Activated naive CD8-positive, alpha-beta T cell treated with anti-CD3 and anti-CD28 coated beads, Interleukin-2, amount 50 U/mL, for 16 hours (primary cell): Measurements from ENCODE around the gene UIMC1.
"Not testable (repeated sequence)": the region's sequence is repeated elsewhere in the genome, so short reads cannot be mapped to it uniquely, and the experiment has no call there.

Experiments used
- DNase-seq: peaks from one replicate; pipeline ENCODE4 v3.0.0-alpha.2; 2020; ENCODE audit warnings: low read depth, low spot score

Gene UIMC1

GRCh38 chr5:177006265-177006972, at the start of gene UIMC1:
Gene UIMC1, minus strand, starts transcription at chr5:177006779. Its CDS starts 24,164 bp downstream, at chr5:176982615.
- peak; percentile 85 for DNase-seq

DNA sequence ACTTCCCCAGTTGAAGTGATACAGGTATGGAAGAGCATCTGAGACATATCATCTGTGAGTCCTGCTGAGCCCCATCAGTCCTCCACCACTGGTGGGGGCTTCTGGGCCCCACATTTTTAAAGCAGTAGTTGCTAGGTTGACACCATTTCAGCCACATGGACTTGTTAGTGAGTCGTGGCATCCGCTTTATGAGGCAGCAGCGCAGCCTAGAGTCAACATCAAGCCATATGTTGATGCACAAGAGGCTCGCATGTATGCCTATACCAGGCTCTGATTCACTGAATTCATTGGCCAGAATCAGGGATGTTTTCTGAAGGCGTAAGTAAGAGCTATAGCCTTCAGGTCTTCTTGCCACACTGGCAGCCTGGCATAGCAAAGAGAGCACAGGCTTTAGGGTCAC, 42.7 kb upstream of the UIMC1 start:
- DNase-seq = no peak

GRCh38 chr5:177048531-177048930, 42.0 kb upstream of the UIMC1 start:
- not testable (repeated sequence) for DNase-seq

DNA sequence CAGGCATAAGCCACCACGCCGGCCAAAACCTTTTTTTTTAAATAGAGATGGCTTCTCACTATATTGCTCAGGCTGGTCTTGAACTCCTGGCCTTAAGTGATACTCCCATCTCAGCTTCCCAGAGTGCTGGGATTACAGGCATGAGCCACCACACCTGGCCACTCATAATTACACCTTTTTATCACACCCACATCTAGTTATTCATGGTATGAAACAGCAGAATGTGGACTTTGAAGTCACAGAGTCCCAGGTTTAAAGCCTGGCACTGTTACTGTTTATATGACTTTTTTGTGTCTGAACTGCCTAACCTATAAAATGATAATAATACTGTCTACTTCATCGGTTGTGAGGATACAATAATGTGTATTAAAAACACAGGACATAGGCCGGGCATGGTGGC, 39.1 kb upstream of the UIMC1 start:
- no peak for DNase-seq

GRCh38 chr5:177044641-177045040, 38.1 kb upstream of the UIMC1 start:
- DNase-seq = no peak

DNA sequence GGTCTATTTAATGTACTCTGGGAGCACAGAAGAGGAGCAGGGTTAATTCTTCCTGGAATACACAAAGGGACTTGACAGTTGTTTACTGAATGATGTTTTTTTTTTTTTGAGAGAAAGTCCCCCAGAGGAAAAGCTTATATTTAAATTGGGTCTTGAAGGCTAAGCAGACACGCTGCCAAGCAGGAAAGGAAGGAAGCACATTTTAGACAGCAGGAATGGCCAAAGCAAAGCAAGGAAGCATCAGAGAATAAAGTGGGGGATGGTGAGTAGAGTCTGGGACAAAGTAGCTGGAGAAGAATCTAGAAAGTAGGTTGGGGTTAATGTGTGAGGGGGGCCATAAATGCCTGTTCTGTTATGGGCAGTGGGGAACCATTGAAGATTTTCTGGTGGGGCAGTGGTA, 37.4 kb upstream of the UIMC1 start:
- DNase-seq = no peak

DNA sequence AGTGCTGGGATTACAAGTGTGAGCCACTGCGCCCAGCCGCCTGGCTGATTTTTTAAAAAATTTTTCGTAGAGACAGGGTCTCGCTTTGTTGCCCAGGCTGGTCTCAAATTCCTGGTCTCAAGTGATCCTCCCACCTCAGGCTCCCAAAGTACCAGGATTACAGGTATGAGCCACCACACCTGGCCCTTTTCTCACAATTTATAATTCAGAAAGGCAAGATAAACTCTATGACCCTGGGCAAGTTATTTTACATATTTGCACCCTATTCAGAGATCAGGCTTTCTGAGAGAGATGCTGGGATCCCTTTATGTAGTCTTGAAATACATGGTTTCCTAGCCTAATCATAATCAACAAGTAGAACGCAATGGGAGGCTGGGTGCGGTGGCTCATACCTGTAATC, 36.5 kb upstream of the UIMC1 start:
- DNase-seq = no peak

DNA sequence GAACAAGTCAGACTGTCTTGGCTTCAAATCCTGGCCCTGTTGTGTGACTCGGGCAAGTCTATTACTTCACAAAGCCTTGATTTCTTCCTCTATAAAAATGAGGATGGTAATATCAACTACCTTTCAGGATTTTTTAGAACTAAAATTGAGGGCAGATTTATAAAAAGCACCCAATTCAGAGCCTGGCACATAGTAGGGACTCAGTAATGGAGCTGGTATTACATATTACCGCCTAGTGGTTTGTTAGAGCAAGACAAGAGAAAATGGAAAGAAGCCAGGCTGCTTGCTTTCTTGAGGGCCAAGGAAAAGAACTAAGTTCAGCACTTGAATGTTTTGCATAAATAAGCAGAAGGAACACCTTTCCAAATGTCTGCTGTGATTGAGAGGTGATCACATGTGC, 35.4 kb upstream of the UIMC1 start:
- no peak for DNase-seq

DNA sequence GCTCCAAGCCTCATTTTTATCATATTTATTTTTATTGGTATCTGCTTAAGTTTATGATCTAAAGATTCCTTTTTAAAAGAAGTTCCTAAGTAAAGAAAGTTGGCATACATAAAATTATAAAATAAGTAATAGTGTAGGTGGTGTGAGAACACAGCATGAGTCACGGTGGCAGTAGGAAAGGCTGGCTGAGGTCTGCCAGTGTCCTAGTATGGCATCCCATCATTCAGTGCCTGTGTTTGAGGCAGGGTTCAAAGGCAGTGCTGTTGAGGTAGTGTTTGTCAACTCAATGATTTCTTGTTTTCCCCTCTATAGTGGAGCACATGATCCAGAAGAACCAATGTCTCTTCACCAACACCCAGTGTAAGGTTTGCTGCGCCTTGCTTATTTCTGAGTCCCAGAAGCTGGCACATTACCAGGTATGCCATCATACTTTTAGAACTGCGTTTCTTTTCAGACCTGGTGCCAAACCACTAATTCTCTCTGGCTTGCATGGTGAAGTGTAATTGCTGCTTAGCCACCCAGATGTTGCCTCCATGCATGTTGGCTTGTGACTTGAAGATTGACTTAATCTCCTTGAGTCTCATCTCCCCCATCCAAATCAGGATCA, 34.3 kb upstream of the UIMC1 start:
- DNase-seq = no peak

GRCh38 chr5:177036921-177037320, 30.3 kb upstream of the UIMC1 start:
- no peak for DNase-seq

- DNase-seq = no peak
Measured at GRCh38 chr5:177036443-177036842, 29.9 kb upstream of the UIMC1 start.

GRCh38 chr5:177035976-177036375, 29.4 kb upstream of the UIMC1 start:
- DNase-seq = no peak

DNA sequence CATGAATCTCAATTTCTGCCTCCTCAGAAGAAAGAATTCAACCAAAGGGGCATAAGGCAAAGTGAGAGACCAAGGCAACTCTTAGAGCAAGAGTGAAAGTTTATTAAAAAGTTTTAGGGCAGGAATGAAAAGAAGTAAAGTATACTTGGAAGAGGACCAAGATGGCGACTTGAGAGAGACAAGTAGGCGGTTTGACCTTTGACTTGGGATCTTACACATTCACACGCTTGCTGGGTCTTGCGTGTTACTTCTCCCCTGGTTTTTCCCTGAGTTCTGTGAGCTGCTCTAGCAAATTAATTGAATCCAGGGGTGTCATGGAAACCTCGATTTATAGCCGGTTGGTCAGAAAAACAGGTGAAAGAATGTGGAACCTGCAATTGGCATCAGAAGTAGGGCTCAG, 22.9 kb upstream of the UIMC1 start:
- no peak for DNase-seq

DNA sequence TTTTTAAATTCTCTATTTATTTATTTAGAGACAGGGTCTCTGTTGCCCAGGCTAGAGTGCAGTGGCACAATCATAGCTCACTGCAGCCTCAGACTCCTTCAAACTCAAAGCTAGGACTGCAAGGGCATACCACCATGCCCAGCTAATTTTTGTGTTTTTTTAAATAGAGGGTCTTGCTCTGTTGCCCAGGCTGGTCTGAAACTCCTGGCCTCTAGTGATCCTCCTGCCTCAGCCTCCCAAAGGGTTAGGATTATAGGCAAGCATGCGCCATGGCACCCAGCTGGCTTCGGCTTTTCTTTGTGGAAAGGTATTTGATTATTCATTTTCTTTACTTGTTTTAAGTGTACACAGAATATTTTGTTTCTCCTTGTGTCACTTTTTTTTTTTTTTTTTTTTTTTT, 21.1 kb upstream of the UIMC1 start:
- DNase-seq = no peak

- no peak for DNase-seq
Measured at GRCh38 chr5:177025101-177025601, 18.6 kb upstream of the UIMC1 start.

DNA sequence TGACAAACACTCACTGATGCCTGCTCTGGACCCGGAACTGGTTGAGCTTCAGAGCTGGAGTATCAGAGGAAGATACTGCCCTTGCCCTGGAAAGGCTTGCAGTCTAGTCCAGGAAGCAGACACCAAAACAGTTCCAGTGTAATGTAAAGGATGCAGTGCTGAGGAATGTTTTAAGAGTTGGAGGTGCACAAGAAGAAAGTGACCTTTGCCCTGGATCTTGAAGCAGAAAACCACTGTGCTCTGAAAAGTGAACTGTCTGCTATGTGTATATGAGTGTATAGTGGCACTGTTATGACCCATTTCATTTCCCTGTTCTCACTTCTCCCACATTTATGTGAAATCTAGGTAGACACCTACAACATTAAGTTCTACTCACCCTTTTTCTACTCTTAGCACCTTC, 18.0 kb upstream of the UIMC1 start:
- no peak for DNase-seq

DNA sequence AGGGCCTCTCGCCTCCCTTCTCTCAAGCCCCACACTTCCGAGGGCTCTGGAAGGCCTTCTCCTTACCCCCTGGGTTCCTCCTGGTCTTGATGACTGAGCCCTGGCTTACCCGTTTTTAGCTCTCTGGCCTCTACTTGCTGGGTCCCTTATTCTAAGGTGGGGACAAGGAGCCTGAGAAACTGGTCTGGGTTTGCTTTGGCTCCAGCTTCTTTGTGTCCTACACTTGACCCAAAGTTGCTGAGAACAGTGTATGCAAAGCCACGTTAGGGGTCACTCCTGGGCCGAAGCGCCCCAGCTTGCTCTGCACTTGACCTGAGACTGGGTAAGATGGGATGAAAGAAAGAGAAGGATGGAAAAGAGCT, 16.7 kb upstream of the UIMC1 start:
- DNase-seq = no peak

GRCh38 chr5:177022386-177023302, 16.1 kb upstream of the UIMC1 start, which contains the start of gene ZNF346:
Gene ZNF346, plus strand, starts transcription at chr5:177022696. Its CDS starts 43 bp downstream, at chr5:177022739.
- peak; percentile 84 for DNase-seq

DNA sequence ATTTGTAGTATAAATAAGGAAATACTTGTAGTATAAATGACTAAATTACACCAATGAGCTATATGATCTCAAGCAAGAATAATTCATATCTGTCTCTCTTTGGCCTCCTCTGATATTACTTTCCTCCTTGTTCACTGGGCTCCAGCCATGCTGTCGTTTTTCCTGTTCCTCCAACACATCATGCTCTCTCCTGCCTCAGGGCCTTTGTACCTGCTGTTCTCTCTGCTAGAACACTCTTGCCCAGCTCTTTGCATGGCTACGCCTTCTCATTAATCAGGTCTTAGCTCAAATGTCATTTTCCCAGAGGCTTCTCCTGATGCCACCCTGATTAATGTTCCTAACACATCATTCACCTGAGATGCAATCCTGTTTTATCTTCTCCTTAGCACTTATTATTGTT, 13.5 kb upstream of the UIMC1 start:
- no peak for DNase-seq

DNA sequence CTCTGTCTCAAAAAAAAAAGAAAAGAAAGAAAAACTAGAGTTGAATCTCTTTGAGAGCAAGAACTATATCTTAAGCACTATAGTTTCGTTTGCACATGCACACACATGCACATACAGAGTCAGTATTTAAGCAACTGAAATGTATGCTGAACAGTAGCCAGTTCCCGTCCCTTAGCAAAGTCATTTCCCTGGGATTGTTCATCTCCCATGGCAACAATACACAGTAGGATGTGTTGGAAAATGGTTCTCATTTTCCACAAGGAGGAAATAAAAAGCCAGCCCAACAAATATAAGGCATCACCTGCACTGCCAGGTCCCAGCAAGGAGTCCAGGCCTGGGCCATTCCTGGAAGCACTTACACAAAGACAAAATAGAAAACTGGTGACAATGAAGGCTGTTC, 11.8 kb upstream of the UIMC1 start:
- no peak for DNase-seq

DNA sequence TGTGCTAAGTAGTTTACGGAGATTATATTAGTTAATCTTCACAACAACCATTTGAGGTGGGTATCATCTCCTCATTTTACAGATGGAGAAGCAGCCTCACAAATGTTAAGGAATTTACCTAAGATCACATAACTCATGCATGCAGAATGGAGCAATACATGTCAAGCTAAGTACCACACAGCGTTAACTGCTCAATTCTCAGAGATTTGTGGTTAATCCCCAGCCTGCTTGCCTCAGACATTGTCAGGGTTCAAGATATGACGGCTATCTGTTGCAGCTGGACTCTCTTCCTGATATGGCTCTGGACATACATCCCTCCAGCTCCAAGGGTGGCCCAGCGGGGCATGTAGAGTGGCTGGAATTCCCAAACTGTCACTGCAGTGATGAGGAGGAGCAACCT, 8.6 kb upstream of the UIMC1 start:
- DNase-seq = no peak

GRCh38 chr5:177010153-177010552, 3.6 kb upstream of the UIMC1 start:
- DNase-seq = no peak
